ENCODE measurements around the gene ATXN2. TPM values are rescaled to one million over a fixed set of nuclear protein-coding genes. Genes with fewer than 3 reads are reported as not detected.

The ATXN2 gene
- total RNA-seq, 4 donors from 2014 or later = 63.1 to 102 (median 63.8) TPM

- H3K4me1 ChIP-seq = peaks cover 35 to 75% of the 10 kb centered on the region in 2 donors
- no peaks in the 10 kb centered on the region for H3K9me3 ChIP-seq
- H3K27ac ChIP-seq = peak overlapping the region; percentile 45 to 81 (median 77)
- WGBS, 2 donors = 73 to 87% methylated on average over 9 to 14 of the region's 14 CpGs
- intact Hi-C loops (cut with DNase I) = no loop called here
- TF ChIP-seq CTCF (IDR thresholded peaks at IDR 0.05) = no peak
- no peak for TF ChIP-seq POLR2A (IDR thresholded peaks at IDR 0.05)
- no peaks in the 10 kb centered on the region for H3K27me3 ChIP-seq
- no peak overlapping the region for H3K4me3 ChIP-seq (replicated peaks in 1 of 3)
- peak; percentile 28 to 44 for DNase-seq
- H3K36me3 ChIP-seq = no peaks in the 10 kb centered on the region
These were observed 189.2 kb downstream of the ATXN2 start for GRCh38 chr12:111409780-111410430.

GRCh38 chr12:111409403-111409779, 189.7 kb downstream of the ATXN2 start:
- Histone ChIP-seq H3K27ac (peak overlapping the region in 2 of 3 donors; percentile 77 to 81), H3K36me3 (no peaks in the 10 kb centered on the region), H3K4me3 (replicated peaks in 1 of 3) (no peak overlapping the region), H3K27me3 (no peaks in the 10 kb centered on the region), H3K4me1 (peaks cover 40 to 79% of the 10 kb centered on the region in 2 donors), H3K9me3 (no peaks in the 10 kb centered on the region)
- intact Hi-C loops (cut with DNase I) = no loop called here
- TF ChIP-seq CTCF (IDR thresholded peaks at IDR 0.05) (no peak), POLR2A (IDR thresholded peaks at IDR 0.05) (no peak)
- no peak for DNase-seq
- 65 to 82% methylated on average over 13 to 14 of the region's 15 CpGs for WGBS, 2 donors

GRCh38 chr12:111408686-111409402, 190.3 kb downstream of the ATXN2 start:
- peaks cover 42 to 75% of the 10 kb centered on the region in 2 donors for H3K4me1 ChIP-seq
- DNase-seq = no peak
- H3K36me3 ChIP-seq = no peaks in the 10 kb centered on the region
- no peak overlapping the region for H3K4me3 ChIP-seq (replicated peaks in 1 of 3)
- intact Hi-C loops (cut with DNase I) = no loop called here
- H3K9me3 ChIP-seq = no peaks in the 10 kb centered on the region
- H3K27me3 ChIP-seq = no peaks in the 10 kb centered on the region
- WGBS, 2 donors = 70 to 89% methylated on average over 4 of the region's 4 CpGs
- H3K27ac ChIP-seq = peak overlapping the region in 2 of 3 donors; percentile 81 to 87
- TF ChIP-seq CTCF (IDR thresholded peaks at IDR 0.05) (no peak), POLR2A (IDR thresholded peaks at IDR 0.05) (no peak)

- H3K27ac ChIP-seq = peak overlapping the region in 2 of 3 donors; percentile 81 to 87
- H3K9me3 ChIP-seq = no peaks in the 10 kb centered on the region
- 69 to 73% methylated on average over 1 of the region's 1 CpG for WGBS, 2 donors
- no peaks in the 10 kb centered on the region for H3K36me3 ChIP-seq
- H3K4me3 ChIP-seq (replicated peaks in 1 of 3) = peak overlapping the region in 1 of 3 donors; percentile 89
- no peak for TF ChIP-seq CTCF (IDR thresholded peaks at IDR 0.05)
- no peak for TF ChIP-seq POLR2A (IDR thresholded peaks at IDR 0.05)
- H3K4me1 ChIP-seq = peaks cover 46 to 75% of the 10 kb centered on the region in 2 donors
- no peaks in the 10 kb centered on the region for H3K27me3 ChIP-seq
- no peak for DNase-seq
- intact Hi-C loops (cut with DNase I) = no loop called here
These were observed 191.0 kb downstream of the ATXN2 start for GRCh38 chr12:111408116-111408440.

Data from thyroid gland (tissue), 4 donors.